ENCODE measurements around the gene PTX4. TPM values are rescaled to one million over a fixed set of nuclear protein-coding genes. Genes with fewer than 3 reads are reported as not detected.
"Not testable (repeated sequence)": the region's sequence is repeated elsewhere in the genome, so short reads cannot be mapped to it uniquely, and the experiment has no call there.

PTX4 gene
- total RNA-seq, 6 experiments from 2014 or later, result not detected

- Histone ChIP-seq H3K4me1 (peaks cover 0 to 18% (median 3%) of the 10 kb centered on the region in 4 donors), H3K27ac (no peak overlapping the region), H3K9me3 (no peaks in the 10 kb centered on the region), H3K36me3 (no peaks in the 10 kb centered on the region), H3K4me3 (no peak overlapping the region), H3K27me3 (no peaks in the 10 kb centered on the region)
- WGBS (ENCODE audit: insufficient coverage, low coverage, low lambda C conversion rate, missing lambda C conversion rate), result 66% methylated on average over 3 of the region's 3 CpGs
- ATAC-seq (no peak), DNase-seq (no peak)
- no peak for TF ChIP-seq POLR2A (IDR thresholded peaks at IDR 0.05)
- no peak for TF ChIP-seq CTCF (IDR thresholded peaks at IDR 0.05)
- intact Hi-C loops (cut with DNase I), result no loop called here
Measured at GRCh38 chr16:1472974-1473373, 15.8 kb downstream of the PTX4 start.

- Histone ChIP-seq H3K4me3 (no peak overlapping the region), H3K27ac (no peak overlapping the region), H3K36me3 (no peaks in the 10 kb centered on the region), H3K4me1 (peaks cover 0 to 18% (median 3%) of the 10 kb centered on the region in 4 donors), H3K27me3 (no peaks in the 10 kb centered on the region), H3K9me3 (no peaks in the 10 kb centered on the region)
- intact Hi-C loops (cut with DNase I), result no loop called here
- WGBS (ENCODE audit: insufficient coverage, low coverage, low lambda C conversion rate, missing lambda C conversion rate), result 64% methylated on average over 7 of the region's 26 CpGs
- ATAC-seq (peak in 1 of 4 donors; percentile 9), DNase-seq (no peak)
- TF ChIP-seq CTCF (IDR thresholded peaks at IDR 0.05) (no peak), POLR2A (IDR thresholded peaks at IDR 0.05) (no peak)
Measured at GRCh38 chr16:1471569-1472194, 17.1 kb downstream of the PTX4 start.

- Histone ChIP-seq H3K27me3 (no peaks in the 10 kb centered on the region), H3K4me3 (no peak overlapping the region), H3K36me3 (no peaks in the 10 kb centered on the region), H3K9me3 (no peaks in the 10 kb centered on the region), H3K27ac (peak overlapping the region in 2 of 3 donors; percentile 19 to 40), H3K4me1 (peaks cover 0 to 14% (median 3%) of the 10 kb centered on the region in 4 donors)
- no peak for TF ChIP-seq CTCF (IDR thresholded peaks at IDR 0.05)
- TF ChIP-seq POLR2A (IDR thresholded peaks at IDR 0.05), result no peak
- ATAC-seq (peak in 3 of 4 donors; percentile 45 to 69 (median 57)), DNase-seq (peak in 1 of 3 donors; percentile 52)
- 80% methylated on average over 1 of the region's 14 CpGs for WGBS (ENCODE audit: insufficient coverage, low coverage, low lambda C conversion rate, missing lambda C conversion rate)
- intact Hi-C loops (cut with DNase I), result no loop called here
Measured at GRCh38 chr16:1470481-1471251, 18.1 kb downstream of the PTX4 start.

GRCh38 chr16:1469693-1470201 is 19.0 kb downstream of the PTX4 start:
- no peak overlapping the region for H3K4me3 ChIP-seq
- 59% methylated on average over 7 of the region's 20 CpGs for WGBS (ENCODE audit: insufficient coverage, low coverage, low lambda C conversion rate, missing lambda C conversion rate)
- H3K27ac ChIP-seq, result peak overlapping the region in 2 of 3 donors; percentile 19 to 40
- no peaks in the 10 kb centered on the region for H3K36me3 ChIP-seq
- H3K27me3 ChIP-seq, result no peaks in the 10 kb centered on the region
- intact Hi-C loops (cut with DNase I), result no loop called here
- TF ChIP-seq CTCF (IDR thresholded peaks at IDR 0.05) (no peak), POLR2A (IDR thresholded peaks at IDR 0.05) (no peak)
- peaks cover 0 to 10% (median 3%) of the 10 kb centered on the region in 4 donors for H3K4me1 ChIP-seq
- no peaks in the 10 kb centered on the region for H3K9me3 ChIP-seq
- DNase-seq (no peak), ATAC-seq (peak in 3 of 4 donors; percentile 26 to 59 (median 41))

GRCh38 chr16:1469141-1469540 is 19.6 kb downstream of the PTX4 start:
- intact Hi-C loops (cut with DNase I); H3K9me3 ChIP-seq; H3K4me1 ChIP-seq; DNase-seq; ATAC-seq; H3K4me3 ChIP-seq; H3K27ac ChIP-seq; H3K36me3 ChIP-seq; H3K27me3 ChIP-seq: not testable (repeated sequence)
- WGBS (ENCODE audit: insufficient coverage, low coverage, low lambda C conversion rate, missing lambda C conversion rate), result 64% methylated on average over 5 of the region's 5 CpGs

Data from right lobe of liver (tissue), 6 donors.